LNCaP clone FGC (cell line): Measurements from ENCODE around the gene MRLN.

ENCODE experiments used
- DNase-seq: peaks from one replicate; pipeline ENCODE4 v3.0.0-alpha.2; 2011; ENCODE audit warnings: low read depth
- H3K4me3 ChIP-seq: 2 replicates; pipeline ENCODE4 v1.5.1; 2011; ENCODE audit warnings: mild to moderate bottlenecking, low read depth, low read length, control low read depth
- TF ChIP-seq, protein P1 (sequence below): IDR thresholded peaks from 2 replicates; pipeline ENCODE4 v1.5.1; 2012; ENCODE audit warnings: mild to moderate bottlenecking; ENCODE audit not compliant: control insufficient read depth, insufficient read depth; ENCODE audit errors: extremely low read depth

The MRLN gene

DNA sequence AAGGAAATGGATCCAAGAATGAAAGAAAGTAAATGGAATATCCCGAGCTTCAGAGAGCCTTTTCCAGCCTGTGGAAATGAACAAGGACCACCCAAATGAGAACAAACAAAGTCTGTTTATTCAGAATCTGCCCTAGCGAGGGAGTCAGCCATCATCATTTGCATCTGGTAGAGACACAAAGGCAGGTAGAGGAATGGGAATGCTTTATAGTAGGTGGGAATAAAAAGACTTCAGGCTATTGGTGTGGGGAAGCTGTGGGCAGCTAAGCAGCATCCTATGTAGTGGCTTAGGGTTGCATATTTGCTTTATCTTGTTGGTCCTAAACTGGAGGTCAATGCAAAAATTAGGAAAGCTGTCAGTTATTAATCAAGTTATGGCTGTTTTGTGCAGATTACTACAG is 9.2 kb upstream of the MRLN start:
- TF ChIP-seq, protein P1, sequence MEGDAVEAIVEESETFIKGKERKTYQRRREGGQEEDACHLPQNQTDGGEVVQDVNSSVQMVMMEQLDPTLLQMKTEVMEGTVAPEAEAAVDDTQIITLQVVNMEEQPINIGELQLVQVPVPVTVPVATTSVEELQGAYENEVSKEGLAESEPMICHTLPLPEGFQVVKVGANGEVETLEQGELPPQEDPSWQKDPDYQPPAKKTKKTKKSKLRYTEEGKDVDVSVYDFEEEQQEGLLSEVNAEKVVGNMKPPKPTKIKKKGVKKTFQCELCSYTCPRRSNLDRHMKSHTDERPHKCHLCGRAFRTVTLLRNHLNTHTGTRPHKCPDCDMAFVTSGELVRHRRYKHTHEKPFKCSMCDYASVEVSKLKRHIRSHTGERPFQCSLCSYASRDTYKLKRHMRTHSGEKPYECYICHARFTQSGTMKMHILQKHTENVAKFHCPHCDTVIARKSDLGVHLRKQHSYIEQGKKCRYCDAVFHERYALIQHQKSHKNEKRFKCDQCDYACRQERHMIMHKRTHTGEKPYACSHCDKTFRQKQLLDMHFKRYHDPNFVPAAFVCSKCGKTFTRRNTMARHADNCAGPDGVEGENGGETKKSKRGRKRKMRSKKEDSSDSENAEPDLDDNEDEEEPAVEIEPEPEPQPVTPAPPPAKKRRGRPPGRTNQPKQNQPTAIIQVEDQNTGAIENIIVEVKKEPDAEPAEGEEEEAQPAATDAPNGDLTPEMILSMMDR, result no peak
- no peak overlapping the region for H3K4me3 ChIP-seq
- no peak for DNase-seq

DNA sequence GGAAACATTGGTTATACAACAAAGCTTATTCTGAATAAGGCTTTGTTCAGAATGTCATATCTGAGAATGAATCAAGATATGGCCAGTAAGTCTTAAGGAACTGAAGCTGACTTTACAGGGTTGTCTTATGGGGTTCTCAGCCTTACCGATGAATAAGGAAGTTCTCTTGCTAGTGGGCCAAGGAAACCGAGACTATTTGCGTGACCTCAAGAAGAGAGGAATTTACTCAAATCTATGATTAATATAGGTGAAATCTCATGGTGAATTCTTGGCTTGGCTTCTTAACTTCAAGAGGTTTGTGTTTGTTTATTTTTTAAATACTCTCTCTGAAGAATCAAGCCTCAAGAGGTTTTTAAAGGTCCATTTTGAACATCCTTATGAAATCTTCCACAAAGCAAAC is 4.7 kb upstream of the MRLN start:
- TF ChIP-seq, protein P1, result no peak
- DNase-seq, result no peak

DNA sequence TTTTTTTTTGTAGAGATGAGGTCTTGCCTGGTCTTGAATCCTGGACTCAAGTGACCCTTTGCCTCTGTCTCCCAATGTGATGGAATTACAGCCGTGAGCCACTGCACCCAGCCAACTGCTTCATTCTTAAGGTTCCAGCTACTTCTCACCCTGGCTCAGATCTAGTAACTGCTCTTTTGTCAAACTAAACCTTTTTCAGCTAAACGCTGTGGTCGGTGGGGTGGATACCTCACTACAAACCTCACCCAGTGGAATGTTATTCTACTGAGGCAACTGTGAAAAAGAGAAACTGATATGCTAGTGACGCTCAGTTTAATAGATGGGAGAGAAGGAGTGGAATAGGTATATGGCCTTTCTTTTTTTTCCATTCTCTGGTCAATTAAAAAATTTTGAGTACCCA is 1.7 kb upstream of the MRLN start:
- no peak for DNase-seq
- H3K4me3 ChIP-seq, result no peak overlapping the region
- TF ChIP-seq, protein P1, result no peak

More for the DNA sequence above, 4.7 kb upstream of the MRLN start:
- no peak overlapping the region for H3K4me3 ChIP-seq

DNA sequence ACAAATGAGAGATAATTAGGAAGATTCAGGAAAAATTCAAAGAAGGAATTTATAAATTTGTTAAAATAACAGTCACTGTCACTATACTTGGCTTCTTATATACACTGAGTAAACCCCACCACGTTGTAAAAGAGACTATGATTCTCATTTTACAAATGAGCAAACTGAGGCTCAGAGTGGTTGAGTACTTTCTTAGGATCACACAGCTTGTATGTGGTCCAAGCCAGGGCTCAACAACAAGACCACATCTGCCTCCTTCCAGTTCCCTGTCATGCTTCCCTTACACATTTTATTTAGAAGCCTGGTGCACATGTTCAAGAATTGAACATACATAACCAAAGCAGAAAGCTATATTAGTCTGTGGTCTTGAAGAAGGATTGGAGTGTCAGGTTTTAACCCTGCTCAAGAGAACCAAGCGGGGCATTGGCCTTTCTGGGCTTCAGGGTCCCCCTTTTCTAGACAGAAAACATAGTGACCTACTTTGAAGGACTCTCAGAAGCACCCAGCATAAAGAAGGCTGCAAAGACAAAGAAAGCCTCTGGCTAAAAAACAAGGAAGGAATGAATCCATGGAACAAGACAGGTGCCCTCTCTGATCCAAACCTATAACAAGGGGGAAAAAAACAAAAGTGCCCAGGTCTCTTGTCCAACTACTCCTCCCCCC is 846 bp downstream of the MRLN start:
- TF ChIP-seq, protein P1, result no peak
- no peak overlapping the region for H3K4me3 ChIP-seq
- DNase-seq, result no peak

DNA sequence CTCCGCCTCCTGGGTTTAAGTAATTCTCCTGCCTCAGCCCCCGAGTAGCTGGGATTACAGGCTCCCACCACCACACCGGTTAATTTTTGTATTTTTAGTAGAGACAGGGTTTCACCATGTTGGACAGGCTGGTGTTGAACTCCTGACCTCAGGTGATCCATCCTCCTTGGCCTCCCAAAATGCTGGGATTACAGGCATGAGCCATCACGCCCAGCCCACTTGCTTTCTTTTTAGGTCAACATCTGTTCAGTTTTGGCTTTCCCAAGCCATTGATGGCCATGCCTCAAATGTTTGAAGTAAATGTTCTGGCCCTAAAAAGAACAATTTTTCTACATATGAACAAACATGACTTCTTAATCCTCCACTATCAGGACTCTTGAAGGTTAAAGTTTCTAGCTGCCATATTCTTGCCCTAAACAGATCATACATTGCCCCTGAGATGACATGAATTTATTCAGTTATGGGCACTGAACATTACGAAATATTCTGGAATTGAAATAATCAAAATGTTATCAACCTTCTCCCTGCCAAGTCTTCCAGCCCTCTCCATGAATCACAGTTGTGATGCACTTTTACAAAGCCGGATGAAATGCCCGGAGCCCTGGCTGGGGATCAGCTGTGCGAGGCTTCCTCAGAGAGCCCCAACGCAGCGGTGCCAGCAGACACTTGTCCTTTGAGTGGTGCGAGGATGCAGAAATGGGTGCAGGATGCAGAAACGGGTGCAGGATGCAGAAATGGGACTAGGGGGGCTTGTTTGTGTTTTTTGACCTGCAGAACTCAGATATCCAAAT is 2.9 kb downstream of the MRLN start:
- TF ChIP-seq, protein P1, result no peak
- no peak overlapping the region for H3K4me3 ChIP-seq
- DNase-seq, result no peak

DNA sequence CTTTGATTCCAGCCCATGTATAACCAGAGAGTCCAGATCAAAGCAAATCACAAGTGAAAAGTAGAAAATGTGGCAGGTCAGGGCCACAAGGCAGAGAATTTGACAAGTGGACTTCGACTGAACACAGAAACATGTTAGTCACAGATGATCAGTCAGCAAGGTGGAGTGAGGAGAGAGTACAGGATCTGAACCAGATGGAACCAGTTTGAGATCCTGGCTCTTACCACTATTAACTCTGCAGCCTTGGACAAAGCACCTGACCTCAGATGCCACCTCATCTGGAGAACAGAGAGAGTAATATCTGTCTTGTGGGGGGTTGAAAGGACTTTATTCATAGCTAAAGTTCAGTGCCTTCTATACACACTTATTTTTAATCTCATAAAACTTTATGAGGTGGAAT is 4.4 kb downstream of the MRLN start:
- TF ChIP-seq, protein P1, result no peak
- no peak for DNase-seq
- H3K4me3 ChIP-seq, result no peak overlapping the region
